Measurements from ENCODE around the gene KIRREL3.

DNA sequence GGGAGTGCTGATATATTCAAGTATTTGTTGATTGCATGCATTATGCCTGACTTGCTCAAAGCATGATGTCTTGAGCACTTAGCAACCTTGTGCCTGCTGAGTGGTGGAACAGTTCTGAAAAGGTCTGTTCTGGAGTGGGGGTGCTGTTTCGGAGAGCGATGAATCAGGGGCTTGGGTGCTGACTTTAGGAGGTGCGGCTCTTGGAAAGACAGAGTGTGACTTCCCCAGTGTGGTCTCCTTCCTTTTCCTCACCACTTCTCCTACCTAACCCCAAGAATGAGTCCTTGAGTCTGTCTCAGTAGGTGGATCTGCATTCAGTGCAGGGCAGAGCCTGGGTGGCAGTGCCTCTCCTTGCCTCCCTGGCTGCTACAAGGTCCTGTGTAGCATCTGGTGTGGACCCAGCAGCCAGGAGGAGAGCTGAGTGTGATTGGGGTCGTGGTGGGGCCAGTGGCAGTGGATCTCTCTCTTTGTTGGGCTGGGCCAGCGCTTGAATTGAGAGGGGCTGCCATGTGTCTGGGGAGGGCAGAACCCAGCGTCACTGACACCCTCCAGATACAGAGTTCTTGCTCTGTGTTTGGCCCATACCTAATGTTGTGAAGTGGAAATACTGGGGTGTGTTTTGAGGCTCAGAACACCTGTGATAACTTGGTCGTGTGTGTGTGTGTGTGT, 609.1 kb downstream of the KIRREL3 start:
- no peak for TF ChIP-seq MYC (IDR thresholded peaks at IDR 0.05; ENCODE audit: borderline replicate concordance, low read length)
- TF ChIP-seq, protein P1, sequence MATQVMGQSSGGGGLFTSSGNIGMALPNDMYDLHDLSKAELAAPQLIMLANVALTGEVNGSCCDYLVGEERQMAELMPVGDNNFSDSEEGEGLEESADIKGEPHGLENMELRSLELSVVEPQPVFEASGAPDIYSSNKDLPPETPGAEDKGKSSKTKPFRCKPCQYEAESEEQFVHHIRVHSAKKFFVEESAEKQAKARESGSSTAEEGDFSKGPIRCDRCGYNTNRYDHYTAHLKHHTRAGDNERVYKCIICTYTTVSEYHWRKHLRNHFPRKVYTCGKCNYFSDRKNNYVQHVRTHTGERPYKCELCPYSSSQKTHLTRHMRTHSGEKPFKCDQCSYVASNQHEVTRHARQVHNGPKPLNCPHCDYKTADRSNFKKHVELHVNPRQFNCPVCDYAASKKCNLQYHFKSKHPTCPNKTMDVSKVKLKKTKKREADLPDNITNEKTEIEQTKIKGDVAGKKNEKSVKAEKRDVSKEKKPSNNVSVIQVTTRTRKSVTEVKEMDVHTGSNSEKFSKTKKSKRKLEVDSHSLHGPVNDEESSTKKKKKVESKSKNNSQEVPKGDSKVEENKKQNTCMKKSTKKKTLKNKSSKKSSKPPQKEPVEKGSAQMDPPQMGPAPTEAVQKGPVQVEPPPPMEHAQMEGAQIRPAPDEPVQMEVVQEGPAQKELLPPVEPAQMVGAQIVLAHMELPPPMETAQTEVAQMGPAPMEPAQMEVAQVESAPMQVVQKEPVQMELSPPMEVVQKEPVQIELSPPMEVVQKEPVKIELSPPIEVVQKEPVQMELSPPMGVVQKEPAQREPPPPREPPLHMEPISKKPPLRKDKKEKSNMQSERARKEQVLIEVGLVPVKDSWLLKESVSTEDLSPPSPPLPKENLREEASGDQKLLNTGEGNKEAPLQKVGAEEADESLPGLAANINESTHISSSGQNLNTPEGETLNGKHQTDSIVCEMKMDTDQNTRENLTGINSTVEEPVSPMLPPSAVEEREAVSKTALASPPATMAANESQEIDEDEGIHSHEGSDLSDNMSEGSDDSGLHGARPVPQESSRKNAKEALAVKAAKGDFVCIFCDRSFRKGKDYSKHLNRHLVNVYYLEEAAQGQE (IDR thresholded peaks at IDR 0.05): no peak
- TF ChIP-seq, protein P2, sequence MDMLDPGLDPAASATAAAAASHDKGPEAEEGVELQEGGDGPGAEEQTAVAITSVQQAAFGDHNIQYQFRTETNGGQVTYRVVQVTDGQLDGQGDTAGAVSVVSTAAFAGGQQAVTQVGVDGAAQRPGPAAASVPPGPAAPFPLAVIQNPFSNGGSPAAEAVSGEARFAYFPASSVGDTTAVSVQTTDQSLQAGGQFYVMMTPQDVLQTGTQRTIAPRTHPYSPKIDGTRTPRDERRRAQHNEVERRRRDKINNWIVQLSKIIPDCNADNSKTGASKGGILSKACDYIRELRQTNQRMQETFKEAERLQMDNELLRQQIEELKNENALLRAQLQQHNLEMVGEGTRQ (IDR thresholded peaks at IDR 0.05): no peak
- TF ChIP-seq KDM1A (IDR thresholded peaks at IDR 0.05; ENCODE audit: low read depth): no peak
- TF ChIP-seq, protein P3, sequence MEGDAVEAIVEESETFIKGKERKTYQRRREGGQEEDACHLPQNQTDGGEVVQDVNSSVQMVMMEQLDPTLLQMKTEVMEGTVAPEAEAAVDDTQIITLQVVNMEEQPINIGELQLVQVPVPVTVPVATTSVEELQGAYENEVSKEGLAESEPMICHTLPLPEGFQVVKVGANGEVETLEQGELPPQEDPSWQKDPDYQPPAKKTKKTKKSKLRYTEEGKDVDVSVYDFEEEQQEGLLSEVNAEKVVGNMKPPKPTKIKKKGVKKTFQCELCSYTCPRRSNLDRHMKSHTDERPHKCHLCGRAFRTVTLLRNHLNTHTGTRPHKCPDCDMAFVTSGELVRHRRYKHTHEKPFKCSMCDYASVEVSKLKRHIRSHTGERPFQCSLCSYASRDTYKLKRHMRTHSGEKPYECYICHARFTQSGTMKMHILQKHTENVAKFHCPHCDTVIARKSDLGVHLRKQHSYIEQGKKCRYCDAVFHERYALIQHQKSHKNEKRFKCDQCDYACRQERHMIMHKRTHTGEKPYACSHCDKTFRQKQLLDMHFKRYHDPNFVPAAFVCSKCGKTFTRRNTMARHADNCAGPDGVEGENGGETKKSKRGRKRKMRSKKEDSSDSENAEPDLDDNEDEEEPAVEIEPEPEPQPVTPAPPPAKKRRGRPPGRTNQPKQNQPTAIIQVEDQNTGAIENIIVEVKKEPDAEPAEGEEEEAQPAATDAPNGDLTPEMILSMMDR (IDR thresholded peaks at IDR 0.05): no peak
- no peak for TF ChIP-seq CHD4 (IDR thresholded peaks at IDR 0.05; ENCODE audit: borderline replicate concordance)
- TF ChIP-seq POLR2A (IDR thresholded peaks at IDR 0.05; ENCODE audit: low read length): no peak
- no peak for TF ChIP-seq MAFK (IDR thresholded peaks at IDR 0.05; ENCODE audit: partially characterized antibody)
- no peak for TF ChIP-seq HOXA7 (CRISPR knock-in tag; IDR thresholded peaks at IDR 0.05)
- no peak for TF ChIP-seq MAZ (IDR thresholded peaks at IDR 0.05; ENCODE audit: borderline replicate concordance, low read depth, low read length)
- TF ChIP-seq TP53 (CRISPR knock-in tag; IDR thresholded peaks at IDR 0.05): no peak
- TF ChIP-seq RAD21 (conservative IDR thresholded peaks at IDR 0.05 in 1 of 2, IDR thresholded peaks at IDR 0.05 in 1 of 2): no peak
- TF ChIP-seq BHLHE40 (IDR thresholded peaks at IDR 0.05; ENCODE audit: low read depth, low read length): no peak

Data from A549 (cell line).